Stomach (tissue), 4 donors: Measurements from ENCODE around the gene TADA2B.

ENCODE experiments used
- EP300 ChIP-seq: sonication (generic); formaldehyde crosslinking; IDR thresholded peaks from one replicate; pipeline ENCODE4 v1.6.1; 2017; ENCODE audit warnings: antibody characterized with exemption
- POLR2A ChIP-seq, 4 donors: fragments of 450-650 bp; IDR thresholded peaks; one replicate each; pipeline ENCODE4 v1.6.1; 2016; ENCODE audit warnings: antibody characterized with exemption in 4 of 4, control low read depth in 2 of 4, mild to moderate bottlenecking in 1 of 4, moderate library complexity in 1 of 4
- POLR2AphosphoS5 ChIP-seq, 3 donors: sonication (generic); formaldehyde crosslinking; IDR thresholded peaks; one replicate each; pipeline ENCODE4 v1.6.1; 2016; ENCODE audit warnings: antibody characterized with exemption in 3 of 3
- TF ChIP-seq, protein P1 (sequence below), 7 experiments: fragments of 450-650 bp in 4 of 7; fragments of 200-600 bp in 3 of 7; sonication (generic) in 3 of 7; IDR thresholded peaks; one replicate each; pipeline ENCODE4 v1.5.1; 2016 to 2019; ENCODE audit warnings: antibody characterized with exemption in 7 of 7, control low read depth in 2 of 7, mild to moderate bottlenecking in 1 of 7

DNA sequence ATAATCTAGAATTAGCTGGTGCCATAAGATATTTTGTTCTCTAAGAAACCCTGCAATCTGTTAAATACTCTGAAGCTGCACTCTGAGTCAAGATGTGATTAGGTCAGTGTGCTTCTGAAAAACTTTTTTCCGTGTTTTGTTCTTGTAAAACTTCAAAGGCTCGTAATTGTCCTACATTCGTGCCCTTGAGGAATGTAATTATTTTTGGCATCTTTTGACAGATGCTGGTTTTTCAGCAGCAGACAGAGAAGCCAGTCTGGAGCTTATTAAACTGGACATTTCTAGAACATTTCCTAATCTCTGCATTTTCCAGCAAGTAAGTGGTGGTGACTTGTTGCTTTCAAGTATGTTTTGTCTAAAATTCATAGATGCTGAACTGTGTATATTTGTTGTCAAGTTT is 36.8 kb upstream of the TADA2B start:
- TF ChIP-seq, protein P1, sequence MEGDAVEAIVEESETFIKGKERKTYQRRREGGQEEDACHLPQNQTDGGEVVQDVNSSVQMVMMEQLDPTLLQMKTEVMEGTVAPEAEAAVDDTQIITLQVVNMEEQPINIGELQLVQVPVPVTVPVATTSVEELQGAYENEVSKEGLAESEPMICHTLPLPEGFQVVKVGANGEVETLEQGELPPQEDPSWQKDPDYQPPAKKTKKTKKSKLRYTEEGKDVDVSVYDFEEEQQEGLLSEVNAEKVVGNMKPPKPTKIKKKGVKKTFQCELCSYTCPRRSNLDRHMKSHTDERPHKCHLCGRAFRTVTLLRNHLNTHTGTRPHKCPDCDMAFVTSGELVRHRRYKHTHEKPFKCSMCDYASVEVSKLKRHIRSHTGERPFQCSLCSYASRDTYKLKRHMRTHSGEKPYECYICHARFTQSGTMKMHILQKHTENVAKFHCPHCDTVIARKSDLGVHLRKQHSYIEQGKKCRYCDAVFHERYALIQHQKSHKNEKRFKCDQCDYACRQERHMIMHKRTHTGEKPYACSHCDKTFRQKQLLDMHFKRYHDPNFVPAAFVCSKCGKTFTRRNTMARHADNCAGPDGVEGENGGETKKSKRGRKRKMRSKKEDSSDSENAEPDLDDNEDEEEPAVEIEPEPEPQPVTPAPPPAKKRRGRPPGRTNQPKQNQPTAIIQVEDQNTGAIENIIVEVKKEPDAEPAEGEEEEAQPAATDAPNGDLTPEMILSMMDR (IDR thresholded peaks at IDR 0.05): no peak
- no peak for TF ChIP-seq POLR2A (IDR thresholded peaks at IDR 0.05)
- TF ChIP-seq POLR2AphosphoS5 (IDR thresholded peaks at IDR 0.05): no peak
- no peak for TF ChIP-seq EP300
